Liver (tissue), 9 donors: ENCODE data around the gene KCNK10. TPM values are rescaled to one million over a fixed set of nuclear protein-coding genes. Genes with fewer than 3 reads are reported as not detected.

Experiments
- DNase-seq: peaks from one replicate; pipeline ENCODE4 v3.0.0-alpha.2; 2017; ENCODE audit warnings: low spot score
- H3K27ac ChIP-seq, 2 donors: one replicate each; pipeline ENCODE4 v1.7.0; 2013; ENCODE audit warnings: inconsistent platforms in 2 of 2, low read length in 2 of 2, control low read depth in 1 of 2, low read depth in 1 of 2, mild to moderate bottlenecking in 1 of 2
- H3K27me3 ChIP-seq, 4 donors: one replicate each; pipeline versions ENCODE4 v1.6.1 to v1.7.0; 2013; ENCODE audit warnings: low read length in 3 of 4, inconsistent platforms in 1 of 4, mild to moderate bottlenecking in 1 of 4, moderate library complexity in 1 of 4; ENCODE audit not compliant: control insufficient read depth in 4 of 4, insufficient read depth in 4 of 4
- H3K36me3 ChIP-seq, 4 donors: one replicate each; pipeline versions ENCODE4 v1.6.1 to v1.7.0; 2013; ENCODE audit warnings: low read length in 3 of 4, mild to moderate bottlenecking in 3 of 4, low read depth in 1 of 4, moderate library complexity in 1 of 4; ENCODE audit not compliant: control insufficient read depth in 4 of 4, insufficient read depth in 3 of 4
- H3K4me1 ChIP-seq, 4 donors: one replicate each; pipeline versions ENCODE4 v1.6.1 to v1.7.0; 2013; ENCODE audit warnings: low read length in 3 of 4, mild to moderate bottlenecking in 3 of 4, moderate library complexity in 1 of 4; ENCODE audit not compliant: control insufficient read depth in 4 of 4, insufficient read depth in 4 of 4
- H3K4me3 ChIP-seq, 3 donors: one replicate each; pipeline versions ENCODE4 v1.6.1 to v1.7.0; 2013; ENCODE audit warnings: low read length in 3 of 3, control low read depth in 1 of 3, low read depth in 1 of 3, mild to moderate bottlenecking in 1 of 3
- H3K9ac ChIP-seq, 2 donors: one replicate each; pipeline ENCODE4 v1.7.0; 2013; ENCODE audit warnings: low read length in 2 of 2, mild to moderate bottlenecking in 2 of 2, moderate library complexity in 2 of 2, control low read depth in 1 of 2, low read depth in 1 of 2
- H3K9me3 ChIP-seq, 4 donors: one replicate each; pipeline versions ENCODE4 v1.6.1 to v1.7.0; 2013; ENCODE audit warnings: low read length in 3 of 4; ENCODE audit not compliant: control insufficient read depth in 4 of 4
- ATF3 ChIP-seq: IDR thresholded peaks from 2 replicates; pipeline ENCODE4 v1.6.1; 2016; ENCODE audit warnings: antibody characterized with exemption
- CTCF ChIP-seq: fragments of 150-350 bp; IDR thresholded peaks from 2 replicates; pipeline ENCODE4 v1.5.1; 2017; ENCODE audit warnings: improper control_type of control experiment, low read depth, low read length; ENCODE audit not compliant: missing input control
- EGR1 ChIP-seq, 2 donors: IDR thresholded peaks; 2 replicates each; pipeline ENCODE4 v1.6.1; 2016 to 2018; ENCODE audit warnings: antibody characterized with exemption in 2 of 2, low read depth in 2 of 2
- FOXA1 ChIP-seq: IDR thresholded peaks from 2 replicates; pipeline ENCODE4 v1.6.1; 2016; ENCODE audit warnings: antibody characterized with exemption
- FOXA2 ChIP-seq: IDR thresholded peaks from 2 replicates; pipeline ENCODE4 v1.6.1; 2016; ENCODE audit warnings: antibody characterized with exemption
- GABPA ChIP-seq, 2 donors: IDR thresholded peaks in 1 of 2; conservative IDR thresholded peaks in 1 of 2; 2 replicates each; pipeline ENCODE4 v1.6.1; 2016; ENCODE audit warnings: antibody characterized with exemption in 2 of 2, mild to moderate bottlenecking in 1 of 2, moderate library complexity in 1 of 2
- HNF4A ChIP-seq, 2 donors: conservative IDR thresholded peaks; 2 replicates each; pipeline ENCODE4 v1.6.1; 2016; ENCODE audit warnings: antibody characterized with exemption in 2 of 2, mild to moderate bottlenecking in 2 of 2
- HNF4G ChIP-seq: IDR thresholded peaks from 2 replicates; pipeline ENCODE4 v1.6.1; 2016; ENCODE audit warnings: antibody characterized with exemption
- JUND ChIP-seq, 2 donors: IDR thresholded peaks; 2 replicates each; pipeline ENCODE4 v1.6.1; 2016; ENCODE audit warnings: antibody characterized with exemption in 2 of 2
- MAX ChIP-seq: IDR thresholded peaks from 2 replicates; pipeline ENCODE4 v1.6.1; 2016; ENCODE audit warnings: antibody characterized with exemption
- NR2F2 ChIP-seq: IDR thresholded peaks from 2 replicates; pipeline ENCODE4 v1.6.1; 2016; ENCODE audit warnings: antibody characterized with exemption
- RAD21 ChIP-seq, 2 donors: IDR thresholded peaks; 2 replicates each; pipeline ENCODE4 v1.6.1; 2016; ENCODE audit warnings: antibody characterized with exemption in 2 of 2, mild to moderate bottlenecking in 2 of 2
- REST ChIP-seq: IDR thresholded peaks from 2 replicates; pipeline ENCODE4 v1.6.1; 2016; ENCODE audit warnings: antibody characterized with exemption, mild to moderate bottlenecking
- RXRA ChIP-seq, 2 donors: IDR thresholded peaks; 2 replicates each; pipeline ENCODE4 v1.6.1; 2017 to 2018; ENCODE audit warnings: antibody characterized with exemption in 2 of 2, mild to moderate bottlenecking in 1 of 2
- SP1 ChIP-seq: IDR thresholded peaks from 2 replicates; pipeline ENCODE4 v1.6.1; 2018; ENCODE audit warnings: antibody characterized with exemption, mild to moderate bottlenecking
- TAF1 ChIP-seq: conservative IDR thresholded peaks from 2 replicates; pipeline ENCODE4 v1.6.1; 2016; ENCODE audit warnings: antibody characterized with exemption, mild to moderate bottlenecking
- YY1 ChIP-seq: IDR thresholded peaks from 2 replicates; pipeline ENCODE4 v1.6.1; 2016; ENCODE audit warnings: antibody characterized with exemption, mild to moderate bottlenecking
- ZBTB33 ChIP-seq: IDR thresholded peaks from 2 replicates; pipeline ENCODE4 v1.6.1; 2016; ENCODE audit warnings: antibody characterized with exemption
- WGBS: extraction: QIAGEN DNeasy Blood & Tissue Kit; methylation state at CpG from one replicate; pipeline ENCODE4 v1.1.7; 2013; 5-methylcytosine and 5-hydroxymethylcytosine counted together
- polyA plus RNA-seq, 2 donors: library from polyadenylated mRNA; stranded (reverse) in 1 of 2; unstranded in 1 of 2; fragments of 200-250 nt in 1 of 2; fragments of >200 nt in 1 of 2; fragmentation: Nextera tagmentation in 1 of 2; extraction: Ambion mirVana in 1 of 2; gene quantifications; one replicate each; pipeline versions ENCODE4 v1.2.1 to v1.2.3, GENCODE V29; 2013 to 2015
- total RNA-seq, 2 donors: library from RNA; depleted of rRNA; stranded (reverse); fragments of >200 nt; gene quantifications; one replicate each; pipeline ENCODE4 v1.2.3, GENCODE V29; 2014
- donor health status: healthy.
- donor health status: healthy.
- donor health status: healthy.
- donor health status: healthy.
- donor health status: healthy.

The KCNK10 gene
- total and polyA plus RNA-seq, 4 donors = 0.05 TPM; not detected in 3

GRCh38 chr14:88348546-88348945, 25.5 kb upstream of the KCNK10 start (continued):
- no peak for TF ChIP-seq CTCF
- no peak for TF ChIP-seq GABPA (IDR thresholded peaks at IDR 0.05 in 1 of 2, conservative IDR thresholded peaks at IDR 0.05 in 1 of 2)

- no peak for DNase-seq
- no peak overlapping the region for H3K9ac ChIP-seq
- H3K9me3 ChIP-seq = no peaks in the 10 kb centered on the region
- H3K27me3 ChIP-seq = no peaks in the 10 kb centered on the region
- no peak overlapping the region for H3K4me3 ChIP-seq
- no peaks in the 10 kb centered on the region for H3K4me1 ChIP-seq
- 65% methylated on average over 5 of the region's 5 CpGs for WGBS
- no peaks in the 10 kb centered on the region for H3K36me3 ChIP-seq
- TF ChIP-seq SP1 = no peak
- H3K27ac ChIP-seq = no peak overlapping the region
Measured at GRCh38 chr14:88346048-88346639, 23.1 kb upstream of the KCNK10 start.

- Histone ChIP-seq H3K4me1 (no peaks in the 10 kb centered on the region), H3K27me3 (peaks cover 0 to 2% (median 0%) of the 10 kb centered on the region in 4 donors), H3K4me3 (no peak overlapping the region), H3K36me3 (no peaks in the 10 kb centered on the region), H3K9me3 (no peaks in the 10 kb centered on the region), H3K9ac (no peak overlapping the region), H3K27ac (no peak overlapping the region)
- no peak for DNase-seq
- 93% methylated on average over 2 of the region's 2 CpGs for WGBS
- TF ChIP-seq NR2F2 (no peak), EGR1 (IDR thresholded peaks at IDR 0.05; ENCODE audit: low read depth in 2 of 2) (no peak), FOXA2 (no peak), HNF4G (no peak), ZBTB33 (no peak), FOXA1 (no peak), ATF3 (no peak), SP1 (no peak), GABPA (IDR thresholded peaks at IDR 0.05 in 1 of 2, conservative IDR thresholded peaks at IDR 0.05 in 1 of 2) (no peak), MAX (no peak), RAD21 (IDR thresholded peaks at IDR 0.05) (no peak), RXRA (IDR thresholded peaks at IDR 0.05) (no peak), YY1 (no peak), JUND (IDR thresholded peaks at IDR 0.05) (no peak), HNF4A (conservative IDR thresholded peaks at IDR 0.05) (no peak), TAF1 (no peak), CTCF (no peak), REST (no peak)
Measured at GRCh38 chr14:88342980-88343379, 19.9 kb upstream of the KCNK10 start.
